NCI-H1436 (cell line): ENCODE results near the gene VPS39.

Experiments used
- DNase-seq: peaks from one replicate; lab custom pipeline; 2025; lab: John Stamatoyannopoulos, UW

Gene VPS39

GRCh38 chr15:42157981-42158765, 49.9 kb downstream of the VPS39 start:
- DNase-seq: no peak

DNA sequence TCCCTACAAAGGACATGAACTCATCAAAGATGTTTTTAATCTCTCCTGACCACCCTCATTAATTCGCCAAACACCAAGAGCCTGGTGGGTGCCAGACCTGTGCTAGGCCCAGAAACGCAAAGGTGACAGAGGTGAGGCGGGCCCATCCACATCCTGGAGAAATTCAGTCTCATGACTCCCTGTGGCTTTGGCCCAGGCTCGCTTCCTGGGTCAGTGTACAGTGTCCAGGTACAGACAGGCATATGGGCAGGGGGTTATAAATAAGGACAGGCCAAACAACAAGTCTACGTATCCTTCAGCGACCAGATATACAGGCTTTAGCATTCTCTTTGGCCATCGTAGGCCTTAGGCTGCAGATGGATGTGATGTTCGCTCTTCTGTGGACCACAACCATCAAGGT, 50.7 kb downstream of the VPS39 start:
- no peak for DNase-seq

DNA sequence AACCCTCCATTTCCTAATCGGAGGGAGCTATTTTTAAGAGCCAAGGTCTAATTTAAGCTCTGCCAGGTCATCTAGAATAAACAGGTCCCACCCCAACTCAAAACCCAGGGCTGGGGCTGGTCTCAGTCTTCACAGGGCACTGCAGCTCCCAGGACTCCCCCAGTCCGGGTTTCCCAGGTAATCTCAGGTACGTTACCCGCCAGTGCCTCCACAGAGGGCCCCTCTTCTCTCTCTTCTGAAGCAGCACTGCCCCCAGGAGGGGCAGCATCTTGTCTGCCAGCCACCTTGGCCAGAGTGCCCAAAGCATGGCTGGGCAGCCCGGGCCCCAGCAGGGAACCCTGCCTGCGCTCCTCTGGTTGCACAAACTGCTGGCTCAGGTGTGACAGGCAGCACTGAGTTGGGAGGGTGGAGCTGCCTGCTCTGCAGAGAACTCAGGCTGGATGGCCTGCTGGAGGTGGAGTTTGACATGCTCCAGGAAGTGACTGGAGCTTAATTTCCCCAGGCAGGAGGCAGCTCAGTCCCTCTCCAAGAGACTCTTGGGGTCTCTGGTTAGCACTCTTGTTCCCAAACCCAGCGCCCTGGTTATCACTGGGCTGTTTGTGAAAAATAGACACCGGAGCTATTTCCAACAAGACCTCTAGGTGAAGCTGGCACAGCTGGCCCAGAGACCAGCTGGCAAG, 51.7 kb downstream of the VPS39 start, which contains the start of gene PLA2G4F:
Gene PLA2G4F, minus strand, starts transcription at position 394 of the 680 bp plus-strand sequence. Its CDS starts 87 bp downstream, at position 307.
- DNase-seq: no peak

DNA sequence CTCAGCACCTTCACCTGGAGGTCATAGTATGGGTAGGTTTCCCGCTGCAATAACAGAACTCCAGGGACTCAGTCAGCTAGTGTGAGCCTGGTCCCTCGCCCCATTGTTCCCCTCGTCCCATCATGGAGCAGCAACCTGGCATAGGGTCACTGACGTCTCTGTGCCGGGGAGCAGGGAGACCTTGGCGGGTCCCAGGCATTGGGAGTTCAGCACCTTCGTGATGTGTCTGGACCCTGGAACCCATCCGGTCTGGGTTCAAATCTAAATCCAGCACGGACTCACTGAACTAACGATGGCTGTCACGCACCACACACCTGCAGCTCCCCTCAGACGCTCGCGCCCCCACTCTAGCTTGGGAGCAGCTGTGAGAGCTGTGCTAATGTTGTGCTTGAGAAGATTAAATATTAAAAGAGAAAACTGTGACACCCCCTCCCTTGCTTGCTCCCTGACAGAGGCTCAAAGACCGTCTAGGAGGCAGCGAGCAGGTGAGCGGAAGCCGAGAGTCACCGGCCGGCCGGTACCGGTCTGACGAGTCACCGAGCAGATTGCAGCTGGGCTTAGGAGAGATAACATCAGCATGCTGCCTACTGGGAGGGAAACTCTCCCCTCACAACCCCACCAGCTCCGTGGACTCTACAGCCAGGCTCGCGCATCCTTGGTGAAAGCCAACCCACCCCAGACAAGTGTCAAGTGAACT, 52.4 kb downstream of the VPS39 start:
- DNase-seq: no peak

DNA sequence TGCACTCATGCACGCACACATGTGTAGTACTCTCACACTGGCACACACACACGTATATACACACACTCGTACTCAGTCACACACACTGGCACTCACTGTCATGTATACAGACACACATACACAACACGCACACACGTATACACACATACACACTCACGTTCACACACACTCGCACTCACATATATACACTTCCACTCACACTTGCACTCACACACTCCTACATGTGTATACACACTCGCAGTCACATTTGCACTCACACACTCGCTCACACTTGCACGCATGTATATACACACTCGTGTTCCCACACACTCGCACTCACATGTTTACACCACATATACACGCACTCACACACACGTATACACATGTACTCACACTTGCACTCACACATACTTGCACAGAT, 53.1 kb downstream of the VPS39 start:
- DNase-seq: no peak

- no peak for DNase-seq
Measured at GRCh38 chr15:42154212-42154941, 53.7 kb downstream of the VPS39 start.

DNA sequence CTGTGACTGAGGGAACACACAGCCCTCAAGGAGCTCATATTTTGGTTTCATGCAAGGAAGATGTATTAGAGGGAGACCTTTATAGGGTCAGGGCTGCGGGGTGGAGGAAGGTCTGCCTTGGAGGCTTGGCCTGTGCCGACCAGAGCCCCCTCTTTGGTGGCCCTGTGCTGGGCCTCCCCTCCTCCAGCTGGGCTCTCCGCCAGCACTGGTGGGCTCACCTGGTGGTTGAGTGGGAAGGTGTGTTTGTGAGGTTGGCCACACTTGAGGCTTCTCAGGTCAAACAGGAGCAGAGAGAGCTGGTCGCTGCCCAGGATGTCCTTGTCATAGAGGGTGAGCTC, 54.3 kb downstream of the VPS39 start:
- no peak for DNase-seq

GRCh38 chr15:42152921-42153698, 55.0 kb downstream of the VPS39 start:
- DNase-seq: no peak

DNA sequence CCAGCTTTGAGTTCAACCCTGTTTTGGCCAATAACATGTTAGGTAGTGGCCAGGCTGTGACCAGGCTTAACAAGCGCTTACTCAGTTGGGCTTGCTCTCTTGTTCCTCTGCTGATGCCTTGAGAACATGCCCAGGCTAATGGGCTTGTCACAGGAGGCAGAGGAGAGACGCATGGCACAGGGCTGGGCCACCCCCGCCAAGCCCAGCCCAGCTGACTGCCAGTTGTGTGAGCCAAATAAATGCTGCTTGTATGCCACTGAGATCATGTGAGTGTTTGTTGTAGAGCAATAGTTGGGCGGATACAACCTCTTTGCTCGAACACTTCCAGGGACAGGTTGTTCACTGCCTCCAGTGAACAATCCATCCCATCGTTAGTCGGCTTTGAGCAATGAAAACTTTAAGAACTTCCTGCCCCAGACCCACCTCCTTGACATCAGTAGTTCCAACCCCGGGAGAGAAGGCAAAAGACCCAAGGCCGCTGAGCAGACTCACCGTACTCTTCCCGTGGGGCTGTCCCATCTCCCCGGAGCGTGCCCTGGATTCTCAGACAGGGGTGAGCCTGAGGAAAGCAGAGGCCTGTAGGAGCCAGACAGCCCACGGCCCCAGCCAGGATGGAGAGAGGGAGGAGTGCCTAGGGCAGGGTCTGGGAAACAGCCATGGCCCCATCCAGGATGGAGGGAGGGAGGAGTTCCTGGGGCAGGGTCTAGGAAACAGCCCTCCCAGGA, 55.7 kb downstream of the VPS39 start:
- no peak for DNase-seq

DNA sequence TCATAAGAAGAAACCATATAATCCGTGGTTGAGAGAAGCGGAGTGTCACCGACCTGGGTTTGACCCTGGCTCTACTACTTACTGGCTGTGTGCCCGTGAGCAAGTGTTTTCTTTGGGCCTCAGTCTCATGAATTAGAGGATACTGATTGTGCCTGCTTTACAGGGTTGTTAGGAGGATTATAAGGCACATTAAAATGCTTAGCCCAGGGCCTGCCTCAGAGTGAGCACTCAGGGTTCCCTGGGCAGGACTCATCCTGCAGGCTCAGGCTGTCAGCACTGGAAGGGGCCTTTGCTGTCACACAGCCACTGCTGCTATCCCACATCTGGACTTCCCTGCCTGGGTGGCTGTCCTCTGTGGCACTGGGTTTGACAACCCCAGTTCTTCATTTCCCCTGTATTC, 56.4 kb downstream of the VPS39 start:
- DNase-seq: no peak

DNA sequence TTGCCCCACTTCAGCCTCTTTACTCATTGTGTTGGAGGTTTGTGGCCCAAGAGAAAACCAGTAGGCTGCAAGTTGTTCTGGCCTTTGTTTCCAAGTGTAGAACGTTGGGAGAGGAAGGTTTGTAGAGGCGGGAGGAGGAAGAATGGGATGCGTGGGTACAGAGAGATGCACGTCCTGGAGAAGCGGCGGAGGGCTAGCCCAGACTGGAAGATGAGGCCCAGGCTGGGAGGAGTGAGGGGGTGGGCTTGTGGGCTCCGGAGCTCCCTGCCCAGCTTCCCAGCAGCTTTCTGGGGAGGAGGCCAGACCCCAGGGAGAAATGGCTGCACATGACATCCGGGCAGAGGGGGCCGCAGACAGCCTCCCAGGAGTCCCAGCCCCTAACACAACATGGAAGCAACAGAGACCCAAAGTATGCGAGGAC, 57.0 kb downstream of the VPS39 start:
- DNase-seq: no peak

DNA sequence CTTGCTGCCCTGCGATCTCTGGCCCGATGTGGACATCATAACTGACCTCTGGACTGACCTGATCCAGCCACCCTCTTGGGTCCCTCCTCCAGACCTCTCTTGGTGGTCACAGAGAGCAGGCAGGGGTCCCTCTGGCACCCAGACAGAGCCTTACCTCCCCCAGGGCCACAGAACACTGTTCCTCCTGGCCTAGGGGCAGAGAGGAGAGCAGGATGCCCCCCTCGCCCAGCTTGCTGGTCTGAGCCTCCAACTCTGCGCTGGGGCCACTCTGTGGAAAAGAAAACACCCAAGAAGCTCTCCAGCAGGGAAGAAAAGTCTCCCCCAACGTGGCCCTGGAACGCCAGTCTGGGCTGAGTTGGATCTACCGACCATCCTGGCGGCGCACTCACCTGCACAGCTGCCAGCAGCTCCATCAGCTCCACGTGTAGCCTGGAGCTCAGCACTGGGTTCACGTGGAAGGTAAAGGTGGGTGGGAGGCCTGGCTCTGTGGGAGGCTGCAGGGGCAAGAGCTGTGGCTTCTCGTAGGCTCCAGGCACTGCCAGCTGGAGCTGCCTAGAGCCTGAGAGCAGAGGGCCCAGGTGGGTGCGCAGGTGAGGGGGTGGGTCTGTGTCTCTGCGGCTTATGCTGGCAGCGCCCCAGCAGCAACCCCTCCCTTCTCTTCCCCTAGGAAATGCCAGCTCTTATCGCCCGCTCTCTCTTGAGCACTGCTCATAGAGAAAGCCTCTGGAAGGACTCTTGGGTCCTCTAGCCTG, 57.7 kb downstream of the VPS39 start:
- DNase-seq: no peak

DNA sequence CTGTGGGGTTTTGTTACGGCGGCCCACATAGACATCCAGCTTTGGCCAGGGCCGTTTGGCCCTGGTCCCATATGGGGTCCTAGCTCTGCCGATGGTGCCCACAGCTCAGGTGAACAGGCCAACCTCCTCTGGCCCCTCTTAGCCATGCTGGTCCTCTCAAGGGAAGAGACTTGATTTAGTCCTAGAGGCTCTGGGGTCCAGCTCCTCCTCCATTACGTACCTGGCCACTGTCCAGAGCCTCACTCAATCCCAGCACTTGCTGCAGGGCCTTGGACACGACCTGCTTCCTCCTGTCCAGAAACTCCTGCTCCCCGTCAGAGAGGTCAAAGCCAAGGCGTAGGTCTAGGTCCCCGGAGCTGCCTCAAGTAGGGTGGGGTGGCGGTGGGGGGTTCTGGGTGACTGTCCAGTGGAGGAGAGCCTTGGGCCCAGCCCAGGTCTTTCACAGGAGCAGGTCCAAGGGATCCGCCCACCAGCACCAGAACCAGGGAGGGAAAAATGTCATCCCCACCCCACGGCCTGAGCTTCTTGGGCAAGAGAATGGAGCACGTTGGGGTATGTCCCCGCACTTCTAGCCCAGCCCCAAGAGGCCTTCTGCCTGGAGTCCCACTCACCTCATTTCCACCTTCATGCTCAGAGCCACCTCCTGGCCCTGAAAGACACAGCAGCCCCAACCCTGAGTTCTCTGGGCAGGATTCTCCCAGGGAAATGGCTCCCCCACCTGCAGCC, 58.4 kb downstream of the VPS39 start:
- DNase-seq: no peak

- no peak for DNase-seq
Measured at GRCh38 chr15:42148808-42149492, 59.2 kb downstream of the VPS39 start.

DNA sequence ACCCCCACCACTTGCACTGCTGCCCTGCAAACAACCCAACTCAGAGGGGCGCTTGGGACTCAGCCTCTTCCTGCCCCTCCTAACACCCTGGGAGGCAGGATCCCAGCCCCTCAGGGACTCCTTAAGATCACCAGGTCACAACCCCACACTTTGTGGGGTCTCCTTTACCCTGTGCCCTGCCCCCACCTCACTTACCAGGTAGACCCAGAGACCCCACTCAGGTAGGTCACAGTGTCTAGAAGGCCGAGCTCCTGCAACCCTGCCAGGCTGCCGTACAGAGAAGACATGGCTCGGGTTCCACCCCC, 60.7 kb downstream of the VPS39 start:
- DNase-seq: no peak

DNA sequence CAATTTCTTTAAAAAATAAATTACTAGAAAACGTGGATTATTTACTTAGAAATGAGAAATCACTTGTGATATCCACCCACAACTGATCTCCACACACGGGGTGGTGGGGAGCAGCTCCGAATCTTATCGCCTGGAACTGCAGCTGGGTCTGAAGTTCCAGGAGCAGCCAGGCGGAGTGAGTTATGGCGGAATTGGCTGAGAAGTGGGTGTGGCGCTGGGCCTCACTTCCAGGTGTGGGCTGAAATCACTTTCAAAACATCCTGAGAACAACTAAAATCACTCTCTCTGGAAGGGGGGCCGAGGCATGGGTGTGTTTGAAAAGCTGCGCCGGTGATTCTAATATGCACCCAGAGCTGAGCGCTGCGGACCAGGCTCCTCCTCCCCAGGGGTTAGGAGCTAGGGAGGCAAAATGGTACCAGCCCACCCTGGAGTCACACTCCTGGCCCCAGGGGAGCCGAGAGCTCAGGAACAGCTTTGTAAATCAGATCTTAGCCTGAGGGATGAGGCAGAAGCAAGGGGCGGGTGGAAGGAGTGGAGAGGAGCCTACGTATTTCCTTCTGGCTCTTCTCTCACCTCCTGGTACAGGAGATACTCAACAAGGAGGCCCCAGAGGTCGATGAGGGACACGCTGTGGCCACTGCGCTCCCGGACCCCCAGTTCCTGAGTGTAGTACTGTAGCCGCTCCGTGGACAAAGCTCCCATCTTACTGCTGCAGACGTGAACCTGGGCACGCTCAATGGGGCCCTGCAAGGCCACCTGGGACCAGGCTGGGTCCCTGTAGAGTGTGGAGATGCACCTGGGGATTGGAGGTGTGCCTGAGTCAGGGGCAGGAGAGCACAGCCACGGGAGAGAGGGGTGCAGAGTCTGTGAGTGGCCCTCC, 61.3 kb downstream of the VPS39 start:
- DNase-seq: no peak

DNA sequence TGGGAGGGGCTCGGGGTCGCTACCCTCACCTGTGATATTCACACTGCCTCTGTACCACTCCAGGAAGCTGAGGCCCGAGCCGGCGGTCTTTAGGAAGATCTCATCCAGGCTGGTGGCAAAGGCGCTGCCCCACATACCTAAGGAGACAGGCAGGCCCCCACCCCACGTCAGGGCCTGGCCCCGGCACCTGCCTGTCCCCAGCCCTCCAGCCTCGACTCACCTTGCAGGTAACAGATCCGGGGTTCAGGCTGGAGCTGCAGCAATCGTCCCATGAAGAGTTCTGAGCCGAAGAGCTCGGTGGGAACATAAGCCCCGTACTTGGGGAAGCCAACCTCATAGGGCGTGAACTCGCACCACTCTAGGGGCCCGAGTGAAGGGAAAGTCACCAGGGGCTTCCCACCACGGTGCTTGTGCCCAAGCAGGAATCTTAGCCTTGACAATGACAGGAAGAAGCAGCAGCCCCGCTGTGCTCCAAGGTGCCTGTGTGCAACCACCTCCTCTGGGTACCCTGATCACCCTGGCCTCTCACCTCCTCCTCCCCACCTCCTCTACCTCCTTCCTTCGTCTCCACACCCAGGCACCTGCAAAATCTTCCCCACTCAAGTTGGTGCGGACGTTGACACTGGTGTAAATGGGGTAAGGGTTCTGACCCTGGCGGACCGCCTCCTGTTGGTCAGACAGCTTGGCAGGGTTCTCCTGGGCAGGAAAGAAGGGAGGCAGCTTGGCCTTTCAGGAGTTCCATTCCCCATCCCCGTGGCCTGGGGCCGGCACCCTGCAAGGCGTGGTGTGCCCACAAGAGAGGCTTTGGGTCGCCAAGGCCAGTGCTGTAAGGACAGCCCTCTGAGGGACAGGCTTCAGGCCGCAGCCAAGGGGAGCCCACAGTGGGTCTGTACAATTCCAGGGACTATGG, 62.3 kb downstream of the VPS39 start:
- DNase-seq: no peak
